HG03064 (cell line): ENCODE data around the gene CERS3.

Experiments used
- ATAC-seq: cut with Tn5 transposase; IDR thresholded peaks from one replicate; pipeline ENCODE4 v1.9.1; 2021; ENCODE audit warnings: low read depth; ENCODE audit not compliant: unreplicated experiment

Gene CERS3

DNA sequence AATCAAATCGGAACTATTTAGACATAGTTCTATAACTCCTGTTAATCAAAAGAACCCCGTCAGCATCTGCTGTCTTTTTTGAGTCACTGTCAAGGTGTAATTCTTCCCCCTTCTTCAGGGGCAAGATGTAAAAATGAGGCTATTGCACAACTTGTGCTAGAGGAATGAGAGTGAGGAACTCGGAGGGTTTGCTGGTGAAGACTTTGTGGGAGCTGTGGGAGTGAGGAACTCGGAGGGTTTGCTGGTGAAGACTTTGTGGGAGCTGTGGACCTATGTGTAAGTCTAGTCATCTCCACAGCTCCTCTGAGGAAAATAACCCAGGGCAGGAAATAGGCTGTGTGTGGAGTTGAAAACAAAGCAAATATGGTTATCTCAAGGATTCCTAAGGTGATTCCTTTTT, 2.5 kb upstream of the CERS3 start:
- ATAC-seq: no peak

DNA sequence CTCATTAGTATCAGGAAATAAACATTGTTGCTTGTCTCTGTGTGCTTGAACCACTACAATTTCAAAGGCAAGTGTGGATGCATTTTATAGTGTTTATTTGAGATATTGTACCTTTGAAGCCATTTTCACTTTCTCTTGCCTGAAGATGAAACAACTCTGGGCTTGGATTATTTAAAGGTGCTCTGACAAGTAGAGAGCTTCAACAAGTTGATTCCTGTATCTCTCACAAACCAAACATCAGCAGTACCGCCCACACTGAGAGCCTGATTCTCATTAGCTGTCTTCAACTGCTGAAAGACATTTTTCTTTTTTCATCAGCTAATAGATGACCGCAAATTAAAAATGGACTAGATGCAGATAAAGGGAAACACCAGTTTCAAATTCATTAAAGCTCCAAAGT, 806 bp upstream of the CERS3 start:
- ATAC-seq: no peak

DNA sequence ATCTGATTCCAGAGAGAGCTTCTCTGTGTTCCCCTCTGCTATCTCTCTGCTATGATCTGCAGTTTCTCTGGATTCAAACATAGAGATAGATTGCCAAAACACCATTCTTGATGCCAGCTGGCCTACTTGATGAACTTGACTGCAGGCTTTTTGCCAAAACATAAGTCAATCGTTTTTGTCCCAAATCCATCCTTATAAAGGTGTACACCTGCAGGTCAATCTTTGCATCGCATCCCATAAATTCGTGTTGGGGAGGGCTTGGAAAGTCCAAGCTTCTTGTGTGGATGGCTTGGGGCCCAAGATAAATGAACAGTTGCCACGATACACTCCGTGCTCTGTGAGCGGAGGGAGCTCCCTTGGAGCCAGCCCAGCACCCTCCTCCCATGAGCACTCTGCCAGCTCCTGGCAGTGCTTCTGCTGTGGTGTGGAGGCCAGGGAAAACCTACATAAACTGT, 2.7 kb downstream of the CERS3 start:
- ATAC-seq: no peak

GRCh38 chr15:100525436-100525835, 3.3 kb downstream of the CERS3 start:
- ATAC-seq: no peak

DNA sequence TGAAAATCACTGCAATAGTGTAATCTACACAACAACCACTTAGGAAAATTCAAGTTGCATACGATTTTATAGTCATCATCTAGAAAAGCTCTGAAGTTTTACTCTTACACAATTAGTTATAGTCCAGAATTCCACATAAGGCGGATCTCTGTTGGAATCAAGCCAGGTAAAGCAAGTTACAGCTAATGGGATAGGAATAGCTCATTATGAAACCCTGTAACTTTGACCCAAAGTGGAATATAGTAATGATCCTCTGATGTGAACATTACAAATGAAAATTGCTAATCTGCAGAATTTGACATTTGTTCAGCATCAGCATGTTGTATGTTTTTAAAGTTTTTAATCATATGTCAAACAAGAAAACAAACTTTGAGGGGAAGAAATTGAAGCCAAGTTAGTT, 4.4 kb downstream of the CERS3 start:
- ATAC-seq: no peak

DNA sequence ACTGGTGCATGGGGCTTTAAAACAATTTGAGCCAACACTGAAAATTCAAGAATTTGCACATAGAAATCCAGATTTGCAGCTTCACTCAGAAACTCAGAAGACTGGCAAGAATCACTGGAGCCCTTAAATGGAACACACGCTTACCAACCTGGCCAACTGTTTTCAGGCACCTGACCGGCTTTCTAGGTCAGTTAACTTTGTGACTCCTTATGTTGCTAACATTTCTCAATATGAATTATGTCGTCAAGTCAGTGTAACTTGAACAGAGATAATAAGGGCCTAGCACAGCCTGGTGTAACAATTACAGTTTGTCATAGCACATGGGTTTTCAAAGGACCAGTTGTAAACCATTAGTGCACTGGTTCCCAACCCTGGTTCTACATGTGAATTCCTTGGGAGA, 6.8 kb downstream of the CERS3 start:
- ATAC-seq: no peak

- ATAC-seq: no peak
Measured at GRCh38 chr15:100520132-100520921, 8.4 kb downstream of the CERS3 start.

- ATAC-seq: no peak
Measured at GRCh38 chr15:100517846-100518245, 10.9 kb downstream of the CERS3 start.

DNA sequence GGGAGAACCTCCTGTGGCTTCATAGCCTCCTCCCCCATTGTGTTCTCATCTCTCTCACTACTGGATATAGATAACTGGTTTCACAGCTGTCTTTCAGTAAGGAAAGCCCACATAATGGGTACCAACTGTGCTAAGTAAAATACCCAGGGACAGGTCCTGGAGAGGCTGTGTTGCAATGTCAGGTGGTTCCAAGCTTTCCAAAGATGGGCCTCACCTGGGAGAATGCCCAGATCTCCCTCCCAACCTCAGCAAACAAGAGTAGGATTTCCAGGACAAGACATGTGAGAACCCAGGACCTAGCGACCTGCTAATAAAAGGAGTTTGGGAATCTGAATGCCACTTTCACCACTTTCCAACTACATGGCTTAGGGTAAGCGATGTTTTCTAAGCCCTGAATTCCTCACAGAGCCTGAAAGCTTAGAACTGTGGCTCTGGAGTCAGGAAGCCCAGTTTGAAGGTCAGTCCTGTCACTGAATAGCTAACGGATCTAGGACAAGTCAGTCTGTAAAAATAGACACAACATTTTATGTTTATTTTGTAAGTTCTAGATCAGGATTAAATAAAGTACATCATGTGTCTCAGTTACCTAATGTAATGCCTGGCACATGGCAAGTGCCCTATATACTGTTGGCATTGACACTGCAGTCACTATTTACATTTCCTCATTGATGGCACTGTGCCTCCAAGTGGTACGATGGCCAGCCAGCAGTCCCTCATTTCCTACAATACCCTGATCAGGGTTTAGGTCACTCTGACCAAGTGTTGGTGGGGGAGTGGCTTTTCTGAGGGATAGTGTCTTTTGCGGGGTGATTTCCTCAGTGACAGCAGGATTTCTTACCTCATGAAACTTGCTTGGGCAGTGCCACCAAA, 11.9 kb downstream of the CERS3 start:
- no peak for ATAC-seq

- ATAC-seq: no peak
Measured at GRCh38 chr15:100515758-100516157, 13.0 kb downstream of the CERS3 start.

DNA sequence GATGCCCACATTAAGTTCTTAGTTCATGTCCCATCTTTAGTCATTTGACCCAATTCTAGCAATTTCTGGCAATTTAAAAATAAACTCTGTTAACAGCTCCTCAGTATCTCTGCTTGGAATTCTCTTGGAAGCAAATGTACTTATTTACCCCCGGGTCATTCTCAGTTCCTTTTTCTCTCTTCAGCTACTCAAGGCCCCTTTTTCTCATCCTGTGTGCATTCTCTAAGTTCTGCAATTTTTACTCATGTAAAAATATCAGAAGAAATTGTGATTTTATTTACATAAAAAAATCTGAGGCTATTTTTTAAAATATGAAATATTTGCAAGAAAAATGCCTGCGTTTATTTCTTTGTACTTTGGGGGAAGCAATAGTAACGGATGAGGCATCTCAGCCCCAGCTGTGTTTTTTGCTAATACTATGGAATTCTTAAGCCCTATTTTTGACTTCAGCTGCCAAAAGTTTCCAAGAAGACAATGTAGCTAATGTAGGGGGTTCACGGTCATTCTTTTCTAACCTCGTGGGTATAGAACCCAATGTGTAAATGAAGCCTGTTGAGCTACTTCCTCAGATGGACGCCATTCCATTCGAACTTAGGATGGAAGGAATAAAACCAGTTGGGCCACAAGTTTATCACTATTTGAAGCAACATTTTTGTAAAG, 20.0 kb downstream of the CERS3 start:
- ATAC-seq: no peak

DNA sequence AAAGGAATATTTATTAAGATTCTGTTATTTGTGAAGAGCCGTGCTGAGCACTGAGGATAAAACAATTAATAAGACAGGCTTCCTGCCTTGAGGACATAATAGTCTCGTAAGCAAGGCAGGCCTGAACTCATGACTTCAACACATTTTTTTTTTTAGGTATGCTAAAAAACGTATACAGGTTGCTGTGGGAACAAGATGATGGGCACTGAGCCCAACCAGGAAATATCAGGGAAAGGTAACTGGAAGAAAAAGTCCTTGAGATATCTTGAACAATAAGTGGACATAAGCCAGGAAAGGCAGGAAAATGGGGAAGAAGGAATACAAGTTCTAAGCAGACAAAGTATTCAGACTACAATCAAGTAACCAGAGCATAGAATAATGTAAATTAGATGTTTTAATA, 26.1 kb downstream of the CERS3 start:
- ATAC-seq: no peak

DNA sequence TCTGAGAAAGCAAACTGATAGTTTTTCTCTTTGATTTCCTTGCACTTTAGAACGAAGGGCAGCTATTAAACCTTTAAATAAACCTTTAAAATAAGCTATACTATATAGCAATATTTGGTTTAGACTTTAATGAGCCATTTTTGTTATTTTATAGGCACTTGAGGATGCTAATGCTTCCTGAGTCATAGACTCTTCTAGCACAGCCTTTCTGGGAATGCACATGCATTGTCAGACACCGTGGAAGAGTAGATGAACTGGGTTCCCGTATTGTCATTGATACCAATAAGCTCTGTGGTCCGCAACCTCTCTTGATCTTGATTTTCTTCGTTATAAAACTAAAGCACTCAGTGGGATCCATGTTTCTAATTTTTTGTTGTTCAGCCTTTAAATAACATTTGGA, 27.6 kb downstream of the CERS3 start:
- ATAC-seq: no peak

GRCh38 chr15:100500226-100500990, 28.3 kb downstream of the CERS3 start:
- no peak for ATAC-seq

GRCh38 chr15:100495861-100496260, 32.9 kb downstream of the CERS3 start:
- ATAC-seq: no peak

GRCh38 chr15:100493213-100493612, 35.5 kb downstream of the CERS3 start:
- ATAC-seq: no peak

GRCh38 chr15:100484443-100484842, 44.3 kb downstream of the CERS3 start:
- ATAC-seq: no peak

- no peak for ATAC-seq
Measured at GRCh38 chr15:100483370-100483769, 45.4 kb downstream of the CERS3 start.

- no peak for ATAC-seq
Measured at GRCh38 chr15:100476805-100477204, 51.9 kb downstream of the CERS3 start.

DNA sequence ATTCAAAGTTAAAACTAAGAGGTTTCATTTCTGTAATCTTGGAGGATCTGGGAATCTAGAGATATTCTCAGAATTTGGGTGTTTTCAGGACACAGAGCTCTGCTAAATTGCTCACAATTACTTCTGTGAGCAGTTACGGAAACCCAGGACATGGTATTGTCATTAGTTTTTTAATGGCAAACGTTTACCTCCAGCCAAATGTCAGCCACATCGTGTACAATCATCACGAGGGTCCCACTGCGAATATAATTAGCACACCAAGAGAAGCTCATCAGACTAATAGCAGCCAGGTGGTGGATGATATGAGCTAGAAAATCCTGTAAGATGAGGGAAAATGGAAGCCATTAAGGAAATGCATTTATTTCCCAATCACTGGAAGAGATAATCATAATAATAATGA, 56.0 kb downstream of the CERS3 start:
- no peak for ATAC-seq

DNA sequence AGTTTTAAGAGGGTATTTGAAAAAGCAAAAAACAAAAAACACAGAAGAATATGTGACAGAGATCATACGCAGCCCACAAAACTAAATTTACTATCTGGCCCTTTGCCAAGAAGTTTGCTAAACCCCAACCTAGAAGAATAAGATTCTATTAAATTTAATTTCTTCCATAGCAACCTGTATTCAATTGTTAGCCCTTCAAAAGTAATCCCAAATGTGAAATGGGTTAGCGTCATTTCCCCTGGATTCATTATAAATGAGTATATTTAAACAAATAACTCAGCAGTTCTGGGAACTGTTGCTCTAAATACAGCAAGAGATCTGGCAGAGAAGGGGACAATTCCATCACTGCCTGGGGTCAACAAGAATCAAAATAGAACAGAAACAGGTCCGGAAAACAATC, 56.8 kb downstream of the CERS3 start:
- no peak for ATAC-seq
